Ecto neural progenitor cell (in vitro differentiated cells): ENCODE data around the gene WWC2.
A peak's percentile ranks its signal among the peaks of the same experiment; 100 is the strongest.

Experiments
- DNase-seq: peaks from one replicate; pipeline ENCODE4 v3.0.0-alpha.2; 2018; ENCODE audit warnings: low spot score

The WWC2 gene

DNA sequence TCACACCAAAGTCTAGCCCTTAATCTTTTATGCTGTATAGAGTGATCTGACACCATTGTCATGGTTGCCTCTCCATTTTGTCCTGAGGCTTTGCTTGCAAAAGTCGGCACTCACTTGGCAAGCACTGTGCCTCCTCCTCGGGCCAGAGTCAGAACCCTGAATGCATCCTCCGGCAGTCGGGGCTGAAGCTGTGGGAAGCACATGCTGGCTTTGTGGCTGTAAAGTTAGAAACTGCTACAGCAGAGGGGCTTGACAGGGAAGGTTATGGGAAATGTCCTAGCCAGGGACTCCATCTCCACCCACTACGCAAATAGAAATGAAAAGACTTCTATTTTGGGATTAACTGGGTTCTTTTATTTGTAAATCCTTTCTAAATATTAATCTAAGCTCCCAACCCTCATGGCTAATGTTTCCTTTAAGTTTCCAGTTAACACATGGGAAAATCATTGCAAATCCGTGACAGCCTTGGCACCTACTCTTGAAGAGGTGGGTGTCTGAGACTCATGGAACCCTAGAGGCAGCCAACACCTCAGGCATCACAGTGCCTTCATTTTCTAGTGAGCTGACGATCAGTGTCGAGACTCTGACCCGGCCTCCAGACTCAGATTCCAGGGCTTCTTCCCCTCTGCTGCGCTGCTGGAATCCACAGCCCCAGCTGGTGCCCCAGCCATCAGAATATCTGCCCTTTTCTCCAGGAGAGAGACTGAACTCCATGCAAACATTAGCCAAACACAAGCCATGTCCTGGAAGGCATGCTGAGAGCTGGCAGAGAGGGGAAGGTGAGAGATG, 231.1 kb downstream of the WWC2 start:
- no peak for DNase-seq

DNA sequence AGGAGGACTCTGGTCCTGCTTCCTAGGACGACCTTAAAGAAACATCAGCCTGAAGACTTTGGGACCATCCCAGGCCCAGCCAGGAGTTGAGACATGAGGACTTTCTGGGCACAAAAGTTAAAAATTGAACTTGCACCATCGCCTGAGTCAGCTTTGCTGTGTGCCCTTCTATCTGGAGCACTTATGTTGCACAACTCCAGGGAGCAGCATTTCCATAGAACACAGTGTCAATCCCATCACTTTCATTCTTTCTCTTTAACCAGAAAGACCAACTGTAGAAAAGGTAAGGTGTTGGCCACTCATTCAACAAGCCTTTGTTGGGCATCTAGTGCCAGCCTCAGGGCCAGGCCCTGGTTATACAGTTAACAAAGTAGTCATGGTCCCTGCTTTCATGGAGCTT, 231.8 kb downstream of the WWC2 start:
- DNase-seq: no peak

DNA sequence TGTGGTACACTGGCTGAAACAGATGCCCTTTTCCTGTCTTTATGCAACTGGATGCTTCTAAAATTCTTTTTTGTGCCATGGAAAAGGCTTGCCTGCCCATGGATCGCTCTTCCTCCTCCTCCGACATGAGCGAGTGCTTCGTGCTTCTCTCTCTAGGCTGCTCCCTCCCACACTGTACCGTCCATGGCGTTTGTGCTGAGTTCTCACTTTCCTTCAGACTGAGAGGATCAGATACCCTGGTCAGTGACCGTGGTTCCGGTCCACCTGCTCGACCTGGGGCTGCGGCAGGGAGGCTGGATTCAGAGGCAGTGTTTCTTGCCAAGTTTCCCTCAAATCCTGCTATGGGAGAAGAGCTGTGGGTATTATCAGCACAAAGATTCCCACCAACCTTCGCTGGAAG, 233.4 kb downstream of the WWC2 start:
- DNase-seq: no peak

DNA sequence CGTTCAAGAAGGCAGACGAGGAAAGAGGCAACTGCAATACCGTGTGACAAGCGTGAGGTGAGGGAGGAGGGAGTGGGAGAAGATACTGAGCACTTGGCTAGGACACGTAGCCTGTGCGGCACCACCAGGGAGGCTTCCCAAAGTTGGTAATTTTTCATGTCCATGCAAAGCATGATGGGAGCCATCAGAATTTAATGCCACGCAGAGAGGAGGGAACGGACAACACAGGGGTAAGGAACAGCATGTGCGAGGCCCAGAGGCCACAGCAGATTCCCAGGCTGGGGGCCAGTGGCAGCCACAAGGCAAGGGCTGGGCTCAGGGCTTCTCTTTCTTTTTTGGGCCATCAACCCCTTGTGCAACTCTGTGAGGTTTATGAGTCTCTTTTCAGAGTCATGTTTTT, 234.1 kb downstream of the WWC2 start:
- peak; percentile 27 for DNase-seq

DNA sequence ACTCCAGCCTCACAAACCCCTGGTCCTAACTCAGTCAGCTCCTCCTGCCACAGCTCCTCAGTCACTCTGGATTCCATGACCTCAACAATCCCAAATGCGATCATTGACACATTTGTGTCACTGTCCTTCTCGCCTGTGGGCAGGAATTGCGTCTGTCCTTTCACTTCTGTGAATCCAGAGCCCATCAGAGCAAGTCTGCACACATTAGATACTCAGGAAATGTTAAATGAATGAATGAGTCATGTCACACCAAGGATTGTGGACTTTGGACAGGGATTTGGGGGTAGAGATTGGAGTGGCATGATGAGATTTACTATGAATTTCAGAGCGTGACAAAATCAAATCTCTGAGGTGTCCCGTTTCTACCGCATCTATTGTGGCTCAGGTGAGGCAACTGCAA, 234.9 kb downstream of the WWC2 start:
- DNase-seq: no peak

DNA sequence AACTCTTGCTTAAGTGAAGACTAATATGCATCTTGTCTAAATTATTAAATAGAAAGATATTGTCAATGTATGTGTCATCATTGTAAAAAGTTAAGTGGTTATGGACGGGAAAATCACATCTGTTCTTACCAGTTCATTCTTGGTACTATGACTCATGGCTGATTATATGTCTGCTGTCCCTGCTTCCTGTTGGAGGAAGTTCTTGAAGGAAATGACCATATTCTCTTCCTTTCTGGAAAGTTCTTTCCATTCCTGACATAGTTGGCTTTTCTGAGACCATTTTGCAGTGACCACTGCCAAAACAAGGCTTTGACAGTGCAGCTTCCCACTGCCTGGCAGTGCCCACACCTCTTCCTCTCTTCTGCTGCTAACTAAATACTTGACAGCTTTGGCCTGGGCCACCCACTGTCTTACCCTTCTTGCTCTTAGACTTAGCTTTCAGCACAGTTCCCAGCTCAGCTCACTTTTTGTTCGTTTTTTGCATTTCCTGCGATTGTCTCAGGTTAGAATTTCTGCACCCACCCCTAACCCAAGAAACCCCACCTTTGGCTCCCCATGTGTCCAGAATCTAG, 236.4 kb downstream of the WWC2 start:
- DNase-seq: peak; percentile 14

DNA sequence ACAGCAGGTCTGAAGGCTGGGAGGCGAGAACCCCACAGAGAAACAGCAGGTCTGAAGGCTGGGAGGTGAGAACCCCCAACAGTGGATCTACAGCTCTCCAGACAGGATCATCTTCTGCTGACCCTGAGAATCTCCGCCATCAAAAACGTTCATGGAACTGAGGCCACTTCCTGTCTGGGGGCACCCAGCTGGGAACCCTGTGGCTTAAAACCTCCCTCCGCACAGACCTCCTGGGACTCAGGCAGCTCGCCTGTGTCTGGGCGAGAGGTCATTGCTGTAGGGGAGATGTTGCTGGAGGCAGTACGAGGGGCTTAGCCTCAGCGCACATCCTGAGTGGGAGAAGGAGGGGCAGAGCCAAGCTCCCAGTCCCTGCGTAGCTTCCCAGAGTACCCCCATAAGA, 238.3 kb downstream of the WWC2 start:
- peak; percentile 33 for DNase-seq

DNA sequence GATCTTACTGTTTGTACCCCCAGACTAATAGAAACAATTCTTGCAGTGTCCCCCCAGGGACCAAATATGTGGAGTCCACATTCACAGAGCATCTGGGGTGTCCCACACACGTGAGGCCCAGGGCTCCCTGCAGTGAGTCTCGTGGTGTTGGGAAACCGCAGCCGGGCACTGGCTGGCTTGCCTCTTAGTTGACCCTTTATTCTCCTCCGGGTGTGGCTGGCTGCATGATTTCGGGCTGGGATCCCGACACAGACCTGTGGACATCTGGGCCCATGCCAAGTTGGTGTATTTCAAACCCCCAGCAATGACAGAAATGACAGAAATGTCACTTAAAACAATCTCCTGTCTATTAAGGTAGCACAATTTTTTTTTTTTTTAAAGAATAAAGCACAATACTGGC, 238.8 kb downstream of the WWC2 start:
- DNase-seq: peak; percentile 26

DNA sequence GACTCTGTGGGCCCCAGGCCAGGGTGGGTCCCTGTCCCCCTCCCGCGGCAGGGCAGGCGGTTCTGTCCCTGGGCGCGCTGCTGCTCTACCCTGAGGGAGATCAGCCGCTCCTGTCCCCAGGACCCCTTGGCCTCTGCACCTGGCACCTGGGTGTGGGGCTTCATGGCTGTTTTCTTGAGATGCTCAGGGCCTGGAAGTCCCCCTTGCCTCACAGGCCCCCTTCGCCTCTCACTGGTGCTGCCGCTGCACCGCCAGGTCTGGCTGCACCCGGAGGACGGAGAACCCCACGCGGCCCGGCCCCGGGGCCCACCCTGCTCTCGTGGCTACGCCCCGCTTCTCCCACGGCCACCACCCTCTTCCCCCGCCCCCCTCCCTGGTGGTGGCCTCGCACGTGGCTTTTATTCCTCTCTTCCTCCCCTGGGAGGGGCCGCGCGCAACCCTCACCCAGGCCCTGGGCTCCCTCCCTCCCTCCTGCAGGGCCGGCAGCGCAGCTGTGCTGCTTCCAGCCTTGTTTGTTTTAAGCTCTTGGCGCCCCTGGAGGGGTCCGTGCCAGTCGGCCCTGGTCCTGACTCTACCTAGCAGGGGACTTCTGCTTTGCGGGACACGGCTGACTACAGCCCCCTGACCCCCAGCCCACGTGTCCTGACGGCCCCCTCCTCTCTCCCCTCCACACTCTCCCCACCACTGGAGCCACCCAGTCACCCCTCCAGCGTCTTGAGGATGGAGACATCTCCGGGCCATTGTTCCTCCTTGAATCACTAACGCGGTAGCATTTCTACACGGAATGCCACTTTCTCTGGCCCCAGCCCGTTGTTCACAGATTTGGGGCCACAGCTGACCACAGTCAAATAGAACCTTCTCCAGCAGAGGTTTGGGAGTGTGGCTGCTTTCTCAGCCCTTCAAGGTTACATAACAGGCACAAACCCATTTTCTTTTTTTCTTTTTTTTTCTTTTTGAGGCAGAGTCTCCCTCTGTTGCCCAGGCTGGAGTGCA, 243.8 kb downstream of the WWC2 start:
- DNase-seq: no peak

DNA sequence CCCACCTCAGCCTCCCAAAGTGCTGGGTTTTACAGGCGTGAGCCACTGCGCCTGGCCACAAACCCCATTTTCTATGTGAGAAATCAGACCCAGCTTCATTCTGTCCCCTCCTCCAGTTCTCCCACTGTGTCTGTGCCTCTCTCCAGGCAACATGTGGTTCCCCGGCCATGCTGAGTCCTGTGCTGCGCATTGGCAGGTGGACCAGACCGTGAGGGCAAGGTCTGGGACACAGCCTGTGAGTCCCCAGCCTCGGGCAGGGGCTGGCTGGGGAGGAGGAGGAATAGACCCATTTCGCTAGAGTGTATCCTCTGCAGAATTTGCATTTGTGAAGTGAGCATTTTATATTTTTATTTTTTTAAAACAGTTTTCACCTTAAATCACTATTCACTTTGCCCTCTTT, 244.7 kb downstream of the WWC2 start:
- DNase-seq: no peak

DNA sequence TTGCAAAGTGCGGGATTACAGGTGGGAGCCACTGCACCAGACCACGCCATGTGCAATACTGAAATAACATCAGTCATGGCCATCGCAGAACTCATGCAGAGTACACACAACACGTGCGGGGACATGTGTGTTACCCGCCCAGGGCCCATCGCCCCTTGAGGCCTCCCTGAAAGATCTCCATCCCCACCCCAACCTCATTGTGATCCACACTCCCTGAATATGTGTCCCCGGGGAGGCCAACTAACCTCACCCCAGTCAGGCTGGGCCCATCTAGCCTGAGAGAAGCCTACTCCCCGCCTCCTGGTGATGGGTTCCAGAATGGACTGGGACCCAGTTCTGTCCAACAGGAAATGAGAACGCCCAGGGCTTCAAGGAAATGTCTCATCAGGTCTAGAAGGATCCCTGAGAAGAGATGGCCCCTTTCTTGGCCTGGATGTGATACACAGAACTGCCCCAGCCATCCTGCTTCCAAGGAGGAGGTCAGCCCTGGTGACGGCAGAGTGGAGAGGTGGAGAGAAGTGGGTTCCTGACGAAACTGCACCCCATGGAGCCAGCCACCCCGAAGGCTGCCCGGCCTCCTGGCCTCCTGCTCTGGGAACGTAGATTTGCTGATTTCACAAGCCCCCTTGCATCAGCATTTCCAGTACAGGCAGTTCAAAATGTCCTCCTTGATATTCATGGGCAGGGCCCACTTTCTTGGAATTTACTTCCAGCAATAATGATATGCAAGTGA, 245.6 kb downstream of the WWC2 start:
- DNase-seq: no peak

DNA sequence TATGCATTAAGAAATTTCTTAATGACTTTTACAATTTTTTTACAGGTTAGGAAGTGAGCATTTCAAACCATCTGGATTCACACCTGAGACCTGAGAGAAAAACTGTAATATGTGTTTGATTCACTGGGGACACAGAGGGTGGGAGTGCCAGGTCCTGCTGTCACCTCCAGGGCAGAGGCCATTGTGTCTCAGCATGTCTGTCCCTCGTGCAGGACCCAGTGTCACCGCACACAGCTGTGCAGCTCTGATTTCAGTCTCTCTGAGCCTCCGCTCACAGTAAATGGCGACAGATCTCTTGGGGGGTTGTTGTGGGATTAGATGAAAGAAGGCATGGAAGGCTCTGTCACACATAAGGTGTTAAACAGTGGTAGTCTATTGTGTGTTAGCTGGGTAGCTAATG, 246.2 kb downstream of the WWC2 start:
- DNase-seq: no peak

DNA sequence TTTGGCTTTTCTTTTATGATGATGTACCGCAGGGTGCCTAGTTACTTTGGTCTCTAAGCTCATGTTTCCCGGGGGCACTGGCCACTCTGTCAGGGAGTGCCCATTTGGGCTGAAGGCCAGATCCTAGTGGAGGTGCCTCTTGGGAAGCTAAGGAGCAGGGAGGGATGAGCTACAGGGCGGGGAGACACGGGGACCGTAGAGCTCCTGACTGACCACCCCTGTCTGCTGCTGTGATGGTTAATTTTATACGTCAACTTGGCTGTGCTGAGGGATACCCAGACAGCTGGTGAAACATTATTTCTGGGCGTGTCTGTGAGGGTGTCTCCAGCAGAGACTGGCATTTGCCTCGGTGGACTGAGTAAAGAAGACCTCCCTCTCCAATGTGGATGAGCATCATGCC, 248.1 kb downstream of the WWC2 start:
- DNase-seq: no peak

DNA sequence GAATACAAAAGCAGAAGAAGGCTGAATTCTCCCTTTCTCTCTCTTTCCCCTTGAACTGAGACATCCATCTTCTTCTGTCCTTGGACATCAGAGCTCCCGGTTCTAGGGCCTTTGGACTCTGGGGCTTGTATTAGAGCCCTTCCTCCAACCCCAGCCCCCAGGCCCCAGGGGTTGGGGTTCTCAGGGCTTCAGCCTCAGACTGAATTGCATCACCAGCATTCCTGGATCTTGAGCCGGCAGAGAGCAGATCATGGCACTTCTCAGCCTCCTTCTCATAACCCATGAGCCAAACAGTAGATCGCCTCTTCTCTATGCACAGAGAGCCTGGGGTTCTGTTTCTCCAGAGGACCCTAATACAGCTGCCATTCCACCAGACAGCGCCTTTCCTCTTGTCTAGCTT, 248.5 kb downstream of the WWC2 start:
- DNase-seq: no peak

DNA sequence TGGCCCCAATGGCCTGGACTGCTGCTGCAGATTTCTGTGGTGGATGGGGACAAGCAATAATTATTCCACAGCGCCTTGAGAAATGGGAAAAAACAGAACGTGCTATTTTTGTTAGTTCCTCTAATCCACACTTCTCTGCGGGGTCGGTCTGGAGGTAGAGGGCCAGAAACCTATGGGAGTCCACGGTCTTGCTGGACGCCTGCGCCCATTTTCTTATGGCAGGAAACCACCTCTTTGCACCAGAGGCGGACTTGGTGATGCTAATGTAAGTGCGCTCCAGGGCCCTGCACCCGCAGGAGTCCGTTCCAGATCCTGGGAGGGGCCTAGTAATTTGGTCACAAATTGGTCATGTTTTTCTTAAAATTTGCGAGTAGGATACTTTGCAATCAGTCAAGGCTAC, 249.1 kb downstream of the WWC2 start:
- no peak for DNase-seq

DNA sequence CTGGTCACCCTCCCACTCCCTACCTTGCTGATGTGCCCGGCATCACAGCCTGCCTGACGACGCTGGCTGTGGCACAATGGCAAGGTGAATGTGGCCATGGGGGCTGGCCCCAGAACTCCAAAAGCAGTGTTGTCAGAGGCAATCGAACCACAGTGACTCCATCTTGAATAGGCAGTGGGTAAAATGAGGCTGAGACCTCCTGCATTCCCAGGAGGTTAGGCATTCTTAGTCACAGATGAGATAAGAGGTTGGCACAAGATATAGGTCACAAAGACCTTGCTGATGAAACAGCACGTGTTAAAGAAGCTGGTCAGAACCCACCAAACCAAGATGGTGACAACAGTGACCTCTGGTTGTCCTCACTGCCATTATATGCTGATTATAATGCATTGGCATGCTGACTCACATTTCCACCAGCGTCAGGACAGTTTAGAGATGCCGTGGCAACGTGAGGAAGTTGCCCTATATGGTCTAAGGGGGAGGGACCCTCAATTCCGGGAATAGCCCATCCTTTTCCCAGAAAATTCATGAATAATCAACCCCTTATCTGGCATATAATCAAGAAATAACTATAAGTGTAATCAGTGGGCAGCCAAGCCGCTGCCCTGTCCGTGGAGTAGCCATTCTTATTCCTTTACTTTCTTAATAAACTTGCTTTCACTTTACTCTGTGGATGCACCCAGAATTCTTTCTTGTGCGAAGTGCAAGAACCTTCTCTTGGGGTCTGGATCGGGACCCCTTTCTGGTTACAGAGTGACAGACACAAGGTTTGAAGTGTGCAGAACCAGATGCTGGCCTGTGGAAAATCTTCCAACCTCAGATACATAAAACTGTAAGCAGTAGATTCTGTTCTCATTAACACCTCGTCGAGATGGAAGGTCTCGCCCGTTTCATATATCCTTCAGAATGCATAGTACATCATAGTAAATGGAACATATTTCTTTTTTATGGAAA, 249.9 kb downstream of the WWC2 start:
- no peak for DNase-seq

DNA sequence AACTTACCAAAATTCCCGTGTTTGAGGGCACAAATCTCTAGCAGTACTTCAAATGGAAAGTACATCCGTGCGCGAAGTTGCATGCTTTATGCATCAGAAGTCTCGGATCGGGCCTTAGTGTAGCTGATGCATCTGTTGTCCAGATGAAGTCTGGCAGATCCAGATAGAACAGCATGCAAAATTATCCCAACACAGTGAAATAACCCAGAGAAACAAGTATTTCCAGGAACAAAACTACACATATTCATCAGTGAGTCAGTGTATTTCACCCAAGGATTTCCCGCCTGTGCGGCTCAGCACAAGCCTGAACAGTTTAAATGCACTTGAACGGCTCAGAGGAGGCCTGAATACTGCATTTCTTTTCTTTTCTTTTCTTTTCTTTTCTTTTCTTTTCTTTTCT, 250.6 kb downstream of the WWC2 start:
- no peak for DNase-seq

DNA sequence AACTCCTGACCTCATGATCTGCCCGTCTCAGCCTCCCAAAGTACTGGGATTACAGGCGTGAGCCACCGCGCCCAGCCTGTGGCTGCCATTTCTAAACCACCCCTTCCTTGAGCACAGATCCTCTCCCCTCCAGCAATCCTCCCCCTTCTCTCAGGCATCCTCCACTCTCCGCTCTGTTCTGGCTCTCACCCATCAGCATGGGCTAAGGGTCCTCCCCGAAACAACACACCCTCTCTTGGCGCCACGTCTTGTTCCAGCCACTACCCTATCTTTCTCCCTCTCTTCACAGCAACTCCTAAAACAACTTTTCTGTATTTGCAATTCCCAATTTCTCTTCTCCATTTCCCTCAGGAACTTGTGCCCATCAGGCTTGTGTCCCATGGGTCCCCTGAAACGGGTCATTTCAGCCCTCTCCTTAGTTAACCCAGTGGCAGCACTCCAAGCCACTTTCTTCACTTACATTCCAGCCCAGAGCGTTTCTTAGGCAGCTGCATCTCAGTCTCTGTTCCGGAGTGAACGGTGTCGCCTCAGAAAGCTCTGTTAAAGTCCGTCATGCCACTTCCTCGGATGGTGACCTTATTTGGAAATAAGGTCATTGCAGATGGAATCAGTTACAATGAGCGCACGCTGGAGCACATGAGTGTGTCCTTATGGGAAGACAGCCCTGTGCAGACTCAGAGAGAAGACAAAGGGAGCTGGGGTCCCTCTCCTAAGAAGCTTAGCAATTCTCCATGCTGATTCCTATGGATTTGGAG, 251.4 kb downstream of the WWC2 start:
- DNase-seq: no peak

DNA sequence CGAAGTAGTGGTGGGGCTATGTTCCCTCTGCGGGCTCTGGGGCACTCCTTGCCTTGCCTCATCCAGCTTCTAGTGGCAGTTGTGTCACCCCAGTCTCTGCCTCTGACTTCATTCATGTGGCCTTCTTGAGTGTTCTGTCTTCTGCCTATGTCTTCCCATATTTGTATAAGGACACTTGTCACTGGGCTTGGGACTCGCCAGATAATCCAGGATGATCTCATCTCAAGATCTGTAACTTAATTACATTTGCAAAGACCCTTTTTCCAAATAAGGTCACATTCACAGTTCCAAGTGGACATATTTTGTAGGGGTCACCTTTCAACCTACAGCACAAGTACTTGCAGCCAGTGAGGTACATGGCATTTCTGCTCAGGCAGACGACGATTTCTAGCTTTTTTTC, 253.5 kb downstream of the WWC2 start:
- no peak for DNase-seq

DNA sequence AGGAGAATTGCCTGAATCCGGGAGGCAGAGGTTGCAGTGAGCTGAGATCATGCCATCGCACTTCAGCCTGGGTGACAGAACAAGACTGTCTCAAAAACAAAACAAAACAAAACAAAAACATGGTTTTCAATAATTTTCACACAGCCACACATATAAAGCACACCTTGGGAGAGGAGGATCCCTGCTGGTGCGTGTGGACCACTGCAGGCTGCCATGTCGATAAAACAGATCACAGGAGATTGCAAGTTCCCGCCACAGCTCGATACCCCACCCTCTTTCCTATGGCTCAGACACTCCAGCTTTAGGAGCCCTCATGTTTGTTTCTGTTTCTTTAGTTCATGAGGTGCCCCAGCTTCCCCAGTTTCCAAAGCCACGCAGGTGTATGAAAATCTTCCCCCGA, 254.5 kb downstream of the WWC2 start:
- DNase-seq: no peak
